IPS-11a (cell line): ENCODE measurements around the gene CNTN4.

ENCODE experiments used
- H3K4me3 ChIP-seq: one replicate; pipeline ENCODE4 v1.5.1; 2013; ENCODE audit warnings: low read depth, low read length, control low read depth

The CNTN4 gene

DNA sequence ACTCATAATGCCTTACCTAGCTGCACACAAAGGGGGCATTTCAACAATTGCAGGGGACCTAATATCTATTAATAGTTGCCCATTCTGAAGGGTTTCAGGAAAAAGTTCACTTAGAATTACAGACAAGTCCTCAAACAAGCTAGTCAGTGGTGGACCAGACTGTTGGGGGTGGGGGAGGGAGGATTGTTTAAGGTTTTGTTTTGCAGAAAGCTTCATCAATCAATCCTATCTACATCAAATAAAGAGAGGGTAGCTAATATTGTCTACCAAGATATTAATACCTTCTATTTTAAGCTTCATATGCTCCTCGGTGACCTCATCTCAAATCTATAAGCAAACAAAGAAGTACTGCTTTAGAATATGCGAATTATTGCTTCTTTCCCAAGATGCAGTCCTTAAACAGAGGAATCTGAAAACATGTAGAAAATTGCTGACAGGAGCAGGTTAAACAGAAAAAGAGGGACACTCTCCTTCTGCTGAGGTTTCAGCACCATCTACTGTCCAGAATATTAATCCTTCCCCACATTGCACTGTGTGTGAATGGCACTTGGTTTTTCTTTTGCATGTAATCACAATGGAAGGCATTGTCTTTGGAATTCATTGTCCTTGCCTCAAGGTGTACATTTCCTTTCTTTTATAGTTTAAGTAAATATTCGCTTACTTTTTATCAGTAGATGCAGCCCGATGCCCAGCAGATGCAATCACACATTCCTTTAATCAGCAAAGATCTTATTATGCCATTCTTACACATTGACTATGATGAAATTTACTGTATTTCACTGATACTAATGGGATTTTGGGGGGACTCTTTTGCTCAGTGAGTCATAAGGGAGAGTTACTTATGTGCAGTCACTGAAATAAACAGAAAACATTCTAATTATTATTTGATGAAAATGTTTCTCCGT lies 916.8 kb downstream of the CNTN4 start:
- H3K4me3 ChIP-seq, result no peak overlapping the region

DNA sequence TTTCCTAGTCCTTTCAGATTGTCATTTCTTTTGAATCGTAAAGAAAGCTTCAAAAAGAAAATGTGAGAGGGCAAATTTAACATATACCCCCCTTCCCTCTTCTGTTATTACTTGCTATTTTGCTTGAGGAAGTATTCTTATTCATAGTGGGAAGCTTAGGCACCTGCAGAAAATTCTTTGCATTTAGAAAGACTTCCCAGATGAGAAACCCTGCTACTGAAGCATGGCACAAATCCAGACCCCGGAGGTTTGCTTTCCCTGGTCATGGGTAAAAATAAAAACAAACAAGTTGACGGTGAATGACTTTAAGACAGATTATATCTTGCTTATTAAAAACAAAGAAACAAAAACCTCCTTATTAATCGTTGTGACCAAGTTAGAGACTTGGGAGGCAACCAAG lies 917.6 kb downstream of the CNTN4 start:
- no peak overlapping the region for H3K4me3 ChIP-seq

DNA sequence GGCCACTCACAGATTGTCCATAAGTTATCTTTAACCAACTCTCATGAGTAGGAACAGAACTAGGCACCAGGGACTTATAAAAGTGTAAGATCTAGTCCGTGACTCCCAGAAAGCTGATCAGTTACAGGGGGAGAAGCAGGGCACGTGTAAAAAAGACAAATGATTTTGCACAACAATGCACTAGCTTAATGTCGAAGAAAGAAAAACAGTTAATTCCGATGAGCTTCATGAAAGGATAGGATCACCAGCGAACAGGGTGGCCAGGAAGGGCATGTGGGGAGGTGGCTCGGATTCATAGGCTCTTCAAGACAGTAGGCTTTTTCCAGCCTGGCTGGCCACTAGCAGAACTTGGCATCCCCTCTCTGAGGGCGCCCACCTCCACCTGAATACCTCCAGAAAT lies 921.5 kb downstream of the CNTN4 start:
- no peak overlapping the region for H3K4me3 ChIP-seq

DNA sequence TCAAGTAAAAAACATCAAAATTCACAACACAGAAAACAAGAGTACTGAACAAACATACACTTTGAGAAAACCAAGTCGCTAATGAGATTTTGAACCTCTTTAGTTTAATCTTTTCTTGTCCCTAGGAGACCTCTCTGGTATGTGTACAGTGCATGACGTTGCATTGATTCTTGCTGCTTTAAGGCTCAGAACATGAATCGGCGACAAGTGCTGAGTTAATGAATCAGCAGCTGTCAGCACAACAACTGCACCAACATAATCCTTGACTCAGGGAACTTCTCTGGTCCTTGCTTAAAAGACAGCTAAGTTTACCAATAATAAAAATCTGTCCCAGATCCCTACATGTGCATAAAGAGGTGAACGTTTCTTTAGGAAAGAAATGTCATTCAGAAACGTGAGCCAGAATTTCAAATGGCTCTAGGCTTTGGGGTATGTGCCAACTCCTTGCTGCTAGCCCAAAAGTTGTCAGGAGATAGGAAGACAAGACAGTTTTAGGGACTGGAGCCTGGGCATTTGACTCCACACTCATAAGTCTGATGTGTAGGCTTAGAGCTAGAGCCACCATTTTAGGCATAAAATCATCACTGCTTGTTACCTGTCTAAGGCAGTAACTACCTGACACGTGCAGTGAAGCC lies 924.6 kb downstream of the CNTN4 start:
- no peak overlapping the region for H3K4me3 ChIP-seq

DNA sequence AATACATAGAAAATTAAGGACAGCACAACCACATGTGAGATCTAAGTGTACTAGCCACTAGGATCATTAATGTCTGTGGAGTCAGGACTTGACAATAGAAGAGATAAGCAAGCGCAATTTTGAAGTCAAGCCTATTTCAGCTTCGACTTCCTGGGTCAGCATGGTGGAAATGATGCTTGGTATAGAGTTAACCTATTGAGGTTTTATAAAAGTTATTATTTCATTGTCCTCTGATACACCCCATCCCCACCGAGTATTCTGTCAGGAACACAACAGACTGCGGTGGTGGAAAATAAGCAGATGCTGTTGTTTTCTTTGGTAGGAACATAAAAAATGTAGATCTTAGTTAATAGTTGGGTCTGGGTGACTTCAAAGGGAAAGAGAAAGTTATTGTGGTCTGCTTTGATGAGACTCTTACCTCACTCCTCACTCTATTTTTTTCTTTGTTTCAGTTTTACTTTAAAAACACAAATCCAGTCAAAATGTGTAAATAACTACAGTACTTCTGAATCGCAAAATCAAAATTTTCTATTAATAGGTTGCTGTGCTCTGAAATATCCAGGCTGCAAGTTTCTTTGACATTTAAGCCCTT lies 929.4 kb downstream of the CNTN4 start:
- no peak overlapping the region for H3K4me3 ChIP-seq

DNA sequence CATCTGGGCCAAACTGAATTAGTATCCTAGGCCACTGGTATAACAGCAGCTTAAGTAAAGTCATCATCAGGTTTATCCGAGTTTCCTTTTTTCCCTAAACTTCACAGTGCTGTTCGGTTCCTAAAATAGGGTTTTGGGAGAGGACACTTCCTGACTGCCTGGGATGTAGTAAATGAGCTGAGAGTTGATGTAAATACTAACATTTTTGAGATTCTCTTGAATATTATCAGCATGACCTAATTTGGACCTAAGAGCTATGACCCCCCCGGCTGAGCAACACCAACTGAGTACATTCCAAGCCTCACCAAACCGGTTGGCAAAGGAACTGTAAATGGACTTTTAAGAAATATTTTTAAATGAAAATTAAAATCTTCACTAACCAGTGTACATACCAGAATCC lies 932.7 kb downstream of the CNTN4 start:
- H3K4me3 ChIP-seq, result no peak overlapping the region

DNA sequence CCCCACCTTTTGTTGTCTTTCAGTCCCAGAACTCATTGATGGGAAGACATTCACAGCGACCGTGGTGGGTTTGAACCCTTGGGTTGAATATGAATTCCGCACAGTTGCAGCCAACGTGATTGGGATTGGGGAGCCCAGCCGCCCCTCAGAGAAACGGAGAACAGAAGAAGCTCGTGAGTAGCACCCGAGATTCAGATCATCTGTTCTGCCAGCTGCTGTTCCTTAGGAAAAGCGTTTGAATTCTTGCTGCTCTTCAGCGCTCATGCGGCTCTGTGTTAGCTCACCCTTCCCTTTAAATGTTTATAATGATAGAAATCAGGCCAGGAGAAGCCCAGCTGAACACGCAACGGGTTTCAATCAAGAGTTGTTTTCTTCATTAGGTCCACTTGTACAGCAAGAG lies 938.5 kb downstream of the CNTN4 start:
- H3K4me3 ChIP-seq, result no peak overlapping the region

DNA sequence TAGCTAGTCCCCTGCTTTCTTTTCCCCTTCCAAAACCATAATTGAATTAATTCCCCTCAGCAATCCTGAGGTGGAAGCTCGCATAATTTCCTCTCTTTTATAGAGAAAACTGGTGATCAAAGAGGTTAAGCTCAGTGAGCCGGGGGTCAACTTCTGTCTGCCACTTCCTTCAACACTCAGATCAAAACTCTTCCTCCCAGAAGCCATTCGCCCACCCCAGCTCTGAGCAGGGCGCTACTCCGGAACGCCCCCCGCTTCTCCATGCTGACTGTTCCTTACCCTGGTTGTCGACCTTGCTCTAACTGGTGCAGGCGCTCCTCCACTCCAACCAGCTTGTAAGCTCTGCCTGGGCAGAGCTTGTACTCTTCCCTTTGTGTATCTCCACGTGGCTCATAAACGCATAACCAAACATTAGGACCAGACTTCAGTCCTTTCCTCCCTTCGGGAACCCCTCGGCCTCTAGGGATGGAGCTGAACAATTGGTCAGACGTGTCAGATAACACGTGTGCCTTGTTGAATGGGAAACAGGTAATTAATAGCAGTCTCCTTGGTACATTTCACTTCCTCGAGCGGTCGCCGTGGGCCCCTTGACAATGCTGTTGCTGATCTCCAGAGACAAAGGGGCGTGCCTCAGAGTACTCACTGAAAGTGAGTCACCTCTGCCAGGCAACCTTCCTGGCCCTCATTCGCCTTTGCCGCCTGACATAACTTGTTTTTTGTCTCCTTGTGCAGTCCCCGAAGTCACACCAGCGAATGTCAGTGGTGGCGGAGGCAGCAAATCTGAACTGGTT lies 939.7 kb downstream of the CNTN4 start:
- H3K4me3 ChIP-seq, result no peak overlapping the region

DNA sequence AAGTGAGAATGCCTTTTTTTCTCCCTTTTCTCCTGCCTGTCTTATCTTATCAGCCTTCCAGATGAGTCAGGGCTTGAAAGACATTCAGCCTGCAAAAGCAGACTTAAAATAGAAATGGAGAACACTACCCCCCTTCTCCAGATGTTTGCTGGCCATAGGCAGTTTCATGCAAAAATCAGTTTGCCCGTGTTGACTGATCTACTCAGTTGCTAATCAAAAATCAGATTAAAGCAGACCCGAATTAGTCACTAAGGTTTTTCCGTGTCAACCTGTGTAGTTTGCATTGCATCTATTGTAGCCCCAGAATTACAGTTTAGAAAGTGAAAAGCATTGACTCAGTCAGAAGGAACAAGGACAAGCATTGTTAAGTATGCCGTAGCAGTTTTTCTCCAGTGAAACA lies 955.3 kb downstream of the CNTN4 start:
- no peak overlapping the region for H3K4me3 ChIP-seq

DNA sequence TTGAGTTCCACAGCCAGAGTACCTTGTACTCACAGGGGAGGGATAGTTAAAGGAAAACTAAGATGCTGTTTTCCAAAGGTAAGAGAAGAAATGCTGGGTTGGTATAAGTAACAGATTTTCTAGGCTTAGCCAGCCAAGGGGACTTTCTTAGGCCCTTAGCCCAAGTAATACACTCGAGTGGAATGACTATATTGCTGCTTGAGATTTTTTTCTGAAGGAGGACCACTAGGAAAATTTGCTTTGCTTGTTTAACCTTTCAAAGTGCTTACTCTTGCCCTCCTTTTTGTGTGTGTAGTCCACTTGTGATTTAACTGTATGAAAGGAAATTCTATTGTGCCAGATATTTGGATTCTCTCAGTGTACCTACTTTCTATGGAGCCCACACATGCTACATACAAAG lies 961.0 kb downstream of the CNTN4 start:
- no peak overlapping the region for H3K4me3 ChIP-seq

DNA sequence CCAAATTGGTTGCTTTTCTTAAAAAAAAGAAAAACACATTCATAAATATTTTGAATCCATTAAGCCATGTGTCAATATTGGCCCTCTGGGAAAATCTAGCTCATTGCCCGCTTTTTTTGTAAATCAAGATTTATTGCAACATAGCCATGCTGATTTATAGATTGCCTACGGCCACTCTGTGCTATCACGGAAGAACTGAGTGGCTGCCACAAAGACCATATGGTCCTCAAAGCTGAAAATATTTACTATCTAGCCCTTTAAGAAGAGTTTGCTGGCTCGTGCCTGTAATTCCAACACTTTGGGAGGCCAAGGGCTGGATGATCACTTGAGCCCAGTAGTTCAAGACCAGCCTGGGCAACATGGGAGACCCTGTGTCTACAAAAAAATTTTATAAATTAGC lies 965.6 kb downstream of the CNTN4 start:
- H3K4me3 ChIP-seq, result no peak overlapping the region

DNA sequence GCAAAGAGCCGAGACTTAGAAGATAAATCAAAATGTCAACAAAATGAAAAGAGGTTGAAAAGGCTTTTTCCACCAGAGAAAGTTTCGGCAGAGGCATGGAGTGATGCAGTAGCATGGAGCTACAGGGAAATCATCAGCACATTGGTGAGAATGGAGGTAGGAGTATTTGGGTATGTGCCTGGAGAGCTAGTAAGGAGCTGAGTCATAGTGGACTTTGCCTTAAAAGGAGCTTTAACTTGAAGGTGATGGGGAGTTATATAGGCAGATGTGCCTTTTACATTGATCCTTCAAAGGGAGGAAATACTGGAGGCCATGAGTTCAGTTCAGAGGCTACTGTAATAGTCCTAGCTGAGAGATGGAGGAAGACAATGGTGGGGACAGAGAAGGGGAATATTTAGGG lies 967.2 kb downstream of the CNTN4 start:
- no peak overlapping the region for H3K4me3 ChIP-seq

DNA sequence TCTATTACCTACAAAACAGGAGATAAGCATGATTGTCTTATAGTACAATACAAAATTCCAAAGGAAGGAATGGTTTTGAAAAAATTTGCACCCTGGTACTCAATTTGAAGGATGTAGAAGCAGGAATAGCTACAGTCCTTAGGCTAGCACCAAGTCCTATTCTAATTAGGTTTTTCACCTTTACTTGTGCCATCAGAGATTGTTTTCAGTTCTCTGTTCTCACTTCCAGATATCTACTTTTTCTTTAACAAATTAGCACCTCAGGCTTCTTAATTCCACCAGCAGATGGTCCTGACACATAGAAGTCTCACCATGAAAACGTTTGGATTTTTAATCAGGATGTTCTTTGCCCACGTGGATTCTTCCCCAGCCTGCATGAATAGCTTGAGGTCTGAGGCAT lies 967.7 kb downstream of the CNTN4 start:
- no peak overlapping the region for H3K4me3 ChIP-seq

DNA sequence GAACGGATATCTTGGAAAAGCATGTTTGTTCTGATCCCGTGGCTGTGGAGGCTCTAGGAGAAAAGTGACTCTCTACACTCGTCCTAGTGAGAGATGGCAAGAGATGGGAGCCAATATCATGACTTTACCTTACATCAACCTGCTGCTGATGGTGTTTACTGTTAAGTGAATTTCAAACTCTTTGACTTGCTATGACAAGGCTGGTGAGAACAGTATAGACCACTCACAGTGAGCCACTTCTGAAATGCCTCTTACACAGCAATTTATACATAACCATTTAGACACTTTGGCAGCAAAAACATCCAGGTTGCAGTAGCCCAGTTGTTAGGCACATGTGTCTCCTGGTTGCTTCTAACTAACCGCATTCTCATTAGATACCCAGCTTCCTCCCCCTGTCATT lies 968.2 kb downstream of the CNTN4 start:
- H3K4me3 ChIP-seq, result no peak overlapping the region

DNA sequence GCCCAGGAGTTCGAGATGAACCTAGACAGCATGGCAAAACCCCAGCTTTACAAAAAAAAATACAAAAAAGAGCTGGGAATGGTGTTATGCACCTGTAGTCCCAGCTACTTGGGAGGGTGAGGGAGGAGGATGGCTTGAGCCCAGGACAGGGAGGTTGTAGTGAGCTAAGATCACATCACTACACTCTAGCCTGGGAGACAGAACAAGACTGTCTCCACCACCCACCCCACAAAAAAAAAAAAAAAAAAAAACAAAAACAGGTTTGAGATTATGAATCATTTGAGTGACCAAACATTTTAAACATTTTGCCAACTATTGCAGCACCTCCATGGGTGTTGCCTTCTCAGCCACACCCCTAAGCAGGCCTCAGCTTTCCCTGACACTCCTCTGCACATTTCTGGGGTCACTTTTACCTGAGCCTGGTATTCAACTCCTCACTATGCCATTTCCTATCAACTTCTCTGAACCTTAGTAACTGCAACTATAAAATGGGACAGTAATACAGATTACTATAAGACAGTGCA lies 969.8 kb downstream of the CNTN4 start:
- H3K4me3 ChIP-seq, result no peak overlapping the region

DNA sequence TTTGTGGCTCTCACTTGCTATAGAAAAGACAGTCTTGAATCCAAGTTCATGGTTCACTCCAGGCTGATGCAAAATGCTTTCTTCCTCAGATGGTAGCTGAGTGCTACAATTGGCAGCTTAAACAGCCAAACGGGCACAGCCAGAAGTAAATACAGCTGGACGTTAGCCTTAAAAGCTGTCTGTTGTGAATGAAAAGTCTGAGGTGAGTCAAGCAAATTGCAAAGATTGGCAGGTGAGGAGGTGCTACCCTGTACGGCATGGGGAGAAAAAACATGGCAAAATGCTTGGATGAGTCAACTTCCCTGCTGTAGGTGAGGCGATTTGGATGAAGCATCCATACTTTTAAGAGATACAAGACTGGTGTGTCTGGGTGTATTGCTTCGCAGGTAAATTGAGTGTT lies 971.1 kb downstream of the CNTN4 start:
- no peak overlapping the region for H3K4me3 ChIP-seq

DNA sequence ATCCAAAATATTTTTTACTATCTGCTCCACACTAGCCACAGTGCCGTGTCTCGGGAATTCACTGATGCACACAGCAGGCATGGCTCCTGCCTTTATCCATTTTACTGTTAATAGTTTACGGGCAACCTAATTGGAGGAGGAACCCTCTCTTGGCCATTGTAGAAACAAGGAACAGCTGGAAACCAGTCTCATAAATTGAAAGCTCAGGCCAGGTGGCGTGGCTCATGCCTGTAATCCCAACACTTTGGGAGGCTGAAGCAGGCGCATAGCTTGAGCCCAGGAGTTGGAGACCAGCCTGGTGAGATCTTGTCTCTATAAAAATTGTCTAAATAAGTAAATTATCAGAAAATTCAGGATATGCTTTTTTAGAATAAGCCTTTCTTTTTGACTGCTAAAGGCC lies 972.5 kb downstream of the CNTN4 start:
- H3K4me3 ChIP-seq, result no peak overlapping the region

DNA sequence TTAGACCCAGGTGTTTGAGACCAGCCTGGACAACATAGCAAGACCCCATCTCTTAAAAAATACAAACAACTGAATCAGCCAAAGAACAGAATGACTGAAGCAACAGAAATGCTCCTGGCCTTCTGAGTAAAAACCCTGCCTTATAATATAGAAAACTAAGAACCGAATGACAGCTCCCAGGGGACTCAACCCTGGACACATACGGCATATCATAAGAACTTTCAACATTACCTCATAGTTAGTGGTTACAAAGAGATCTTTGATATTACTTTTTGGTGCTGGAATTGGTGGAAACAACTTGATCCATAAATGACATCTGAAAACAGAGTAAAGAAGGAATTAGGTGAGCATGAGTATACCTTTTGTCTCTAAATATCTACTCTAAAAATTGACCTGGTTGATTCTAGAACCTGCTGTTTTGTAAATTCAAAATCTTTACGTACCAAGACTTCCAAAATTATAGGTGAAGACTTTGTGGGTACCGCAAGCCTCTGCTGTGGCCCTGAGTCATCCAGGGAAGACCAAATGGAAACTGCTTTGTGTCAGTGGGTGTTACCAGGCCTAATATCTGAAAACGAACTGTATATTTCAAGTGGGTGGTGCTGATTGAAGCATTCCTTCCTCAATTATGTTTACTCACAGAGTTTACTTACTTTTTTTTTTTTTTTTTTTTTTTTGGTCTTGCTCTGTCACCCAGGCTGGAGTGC lies 976.0 kb downstream of the CNTN4 start:
- no peak overlapping the region for H3K4me3 ChIP-seq

DNA sequence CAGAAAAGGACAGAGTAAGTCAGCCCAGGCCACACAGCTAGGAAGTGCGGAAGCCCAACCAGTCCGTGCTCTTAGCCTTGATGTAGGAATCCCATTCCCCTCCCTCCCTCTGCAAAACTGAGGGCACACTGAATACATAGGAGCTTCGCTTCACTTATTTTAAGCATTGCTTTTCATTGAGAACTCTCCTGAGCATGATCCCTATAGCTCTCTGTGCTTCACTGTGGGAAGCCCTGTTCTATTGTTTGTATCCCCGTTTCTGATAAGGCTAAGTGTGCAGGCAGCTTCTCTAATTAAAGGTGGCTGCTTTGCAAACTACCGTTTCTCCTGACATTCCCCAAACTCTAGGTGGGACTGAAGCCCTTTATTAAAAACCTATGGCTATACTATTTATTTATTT lies 981.6 kb downstream of the CNTN4 start:
- no peak overlapping the region for H3K4me3 ChIP-seq

DNA sequence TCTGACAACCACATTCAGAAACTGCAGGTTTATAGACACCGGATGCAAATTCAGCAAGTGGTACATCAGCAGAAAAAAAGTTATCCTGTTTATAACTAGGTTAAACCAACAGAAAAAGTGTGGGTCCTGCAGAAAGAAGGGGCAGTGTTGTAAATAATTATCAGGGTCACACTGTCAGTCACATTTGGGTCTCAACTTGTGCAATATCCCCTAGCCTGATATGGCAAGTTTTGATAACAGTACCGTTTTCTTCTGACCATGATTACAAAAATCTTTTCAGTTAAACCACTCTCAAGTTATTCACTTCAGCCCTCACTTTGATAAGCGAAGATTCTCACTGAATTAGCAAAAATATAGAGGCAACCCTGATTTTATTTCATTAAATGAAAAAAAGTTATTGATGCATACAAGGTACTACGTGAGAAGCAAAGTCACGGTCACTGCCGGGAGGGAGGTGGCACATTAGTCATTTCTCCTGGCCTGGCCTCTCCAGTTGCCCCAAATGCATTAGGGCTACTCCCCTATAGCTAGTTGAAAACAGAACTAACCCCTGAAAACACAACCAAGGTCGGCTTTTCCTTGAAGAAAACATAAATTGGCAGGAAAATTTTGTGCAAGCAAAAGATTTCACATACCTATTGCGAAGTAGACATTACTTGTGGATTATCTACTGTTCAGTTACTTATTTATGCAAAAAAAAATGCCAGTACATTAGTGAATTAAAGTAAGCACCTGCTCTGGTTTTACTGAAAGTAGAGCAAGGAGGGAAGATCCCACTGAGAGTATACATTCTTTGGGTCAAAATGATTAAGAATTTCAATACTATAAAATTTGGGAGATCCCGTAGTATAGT lies 982.9 kb downstream of the CNTN4 start:
- no peak overlapping the region for H3K4me3 ChIP-seq
